SK-N-MC (cell line): ENCODE measurements around the gene ASTL.

ENCODE experiments used
- DNase-seq: peaks from one replicate; pipeline ENCODE4 v3.0.0-alpha.2; 2011; ENCODE audit warnings: low read depth, low spot score
- H3K27ac ChIP-seq: fragments of 200-600 bp; sonication (generic); 2 replicates; pipeline ENCODE4 v1.5.1; 2016; ENCODE audit warnings: mixed run types
- H3K36me3 ChIP-seq: fragments of 200-600 bp; sonication (generic); 2 replicates; pipeline ENCODE4 v1.6.1; 2017; ENCODE audit warnings: antibody characterized with exemption, low read length, mixed read lengths; ENCODE audit not compliant: insufficient read depth
- H3K4me3 ChIP-seq: fragments of 200-600 bp; sonication (generic); 2 replicates; pipeline ENCODE4 v1.5.1; 2016
- H3K9ac ChIP-seq: fragments of 200-600 bp; sonication (generic); 2 replicates; pipeline ENCODE4 v1.8.0; 2017; ENCODE audit warnings: mixed run types, mixed read lengths; ENCODE audit not compliant: insufficient read length
- H3K9me3 ChIP-seq: fragments of 200-600 bp; sonication (generic); 2 replicates; pipeline ENCODE4 v1.6.1; 2017; ENCODE audit warnings: low read depth, mild to moderate bottlenecking, antibody characterized with exemption, low read length, moderate library complexity, mixed read lengths
- EZH2 ChIP-seq: fragments of 200-600 bp; sonication (generic); IDR thresholded peaks from one replicate; pipeline ENCODE4 v1.6.1; 2017; ENCODE audit warnings: antibody characterized with exemption
- FOXP2 ChIP-seq: optimal IDR thresholded peaks from 2 replicates; pipeline ENCODE3; 2011; ENCODE audit warnings: mild to moderate bottlenecking, moderate library complexity; ENCODE audit not compliant: insufficient read depth; ENCODE audit errors: extremely low read length, control extremely low read depth
- POLR2AphosphoS5 ChIP-seq: IDR thresholded peaks from 2 replicates; pipeline ENCODE4 v1.6.1; 2012; ENCODE audit warnings: mild to moderate bottlenecking, low read depth, low read length, borderline replicate concordance

ASTL gene

DNA sequence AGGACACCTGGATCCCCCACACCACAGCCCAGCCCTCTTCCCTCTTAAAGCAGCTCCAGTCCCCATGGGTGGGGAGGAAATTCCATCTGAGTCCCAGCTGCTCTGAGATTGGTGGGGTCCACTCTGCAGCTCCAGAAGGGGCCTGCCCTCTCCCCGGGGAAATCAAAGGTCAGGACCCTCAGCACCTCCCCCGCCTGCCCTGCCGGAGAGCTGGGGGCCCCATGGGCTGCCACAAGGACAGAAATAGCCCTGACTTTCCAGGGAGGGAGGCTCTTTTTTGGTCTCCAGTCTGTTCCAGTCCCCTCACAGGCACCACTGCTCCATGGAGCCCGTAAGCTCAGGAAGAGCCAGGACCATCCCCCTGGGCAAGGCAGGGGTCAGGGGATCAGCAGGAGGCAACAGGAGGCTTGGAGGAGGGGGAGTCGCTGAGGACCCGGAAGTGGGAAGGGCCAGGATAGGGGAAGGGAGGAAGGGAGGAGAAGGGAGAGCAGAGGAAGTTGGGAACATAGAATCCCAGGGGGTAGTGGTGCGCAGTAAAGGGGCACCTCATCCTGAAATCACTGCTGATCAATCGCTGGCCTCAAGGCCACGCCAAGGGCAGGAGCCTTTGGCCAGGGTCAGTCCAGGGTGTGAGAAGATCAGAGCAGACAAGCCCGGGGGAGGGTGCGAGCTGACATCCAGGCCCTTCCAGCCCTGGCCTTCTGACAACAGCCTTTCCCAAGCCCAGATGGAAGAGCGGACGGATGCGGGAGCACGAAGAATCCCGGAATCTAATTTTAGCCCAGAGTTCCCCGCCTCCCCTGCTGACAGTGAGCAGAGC lies 29.6 kb downstream of the ASTL start:
- DNase-seq = no peak
- Histone ChIP-seq H3K36me3 (no peaks in the 10 kb centered on the region), H3K4me3 (no peak overlapping the region), H3K9me3 (no peaks in the 10 kb centered on the region), H3K27ac (no peak overlapping the region), H3K9ac (no peak overlapping the region)
- no peak for TF ChIP-seq POLR2AphosphoS5
- TF ChIP-seq EZH2 = no peak
- TF ChIP-seq FOXP2 = no peak

- H3K27ac ChIP-seq = no peak overlapping the region
- H3K9ac ChIP-seq = no peak overlapping the region
- no peak for DNase-seq
- H3K4me3 ChIP-seq = no peak overlapping the region
- TF ChIP-seq POLR2AphosphoS5 (no peak), EZH2 (no peak), FOXP2 (no peak)
- H3K9me3 ChIP-seq = no peaks in the 10 kb centered on the region
- H3K36me3 ChIP-seq = no peaks in the 10 kb centered on the region
These were observed 30.2 kb downstream of the ASTL start for GRCh38 chr2:96108151-96108540.

GRCh38 chr2:96107708-96108065 lies 30.6 kb downstream of the ASTL start:
- Histone ChIP-seq H3K27ac (no peak overlapping the region), H3K9ac (no peak overlapping the region), H3K36me3 (no peaks in the 10 kb centered on the region), H3K9me3 (no peaks in the 10 kb centered on the region), H3K4me3 (no peak overlapping the region)
- DNase-seq = no peak
- TF ChIP-seq FOXP2 (no peak), POLR2AphosphoS5 (no peak), EZH2 (no peak)

GRCh38 chr2:96106991-96107707 lies 31.2 kb downstream of the ASTL start:
- Histone ChIP-seq H3K36me3 (no peaks in the 10 kb centered on the region), H3K9me3 (no peaks in the 10 kb centered on the region), H3K4me3 (no peak overlapping the region), H3K9ac (no peak overlapping the region), H3K27ac (no peak overlapping the region)
- no peak for DNase-seq
- no peak for TF ChIP-seq POLR2AphosphoS5
- no peak for TF ChIP-seq FOXP2
- TF ChIP-seq EZH2 = no peak

DNA sequence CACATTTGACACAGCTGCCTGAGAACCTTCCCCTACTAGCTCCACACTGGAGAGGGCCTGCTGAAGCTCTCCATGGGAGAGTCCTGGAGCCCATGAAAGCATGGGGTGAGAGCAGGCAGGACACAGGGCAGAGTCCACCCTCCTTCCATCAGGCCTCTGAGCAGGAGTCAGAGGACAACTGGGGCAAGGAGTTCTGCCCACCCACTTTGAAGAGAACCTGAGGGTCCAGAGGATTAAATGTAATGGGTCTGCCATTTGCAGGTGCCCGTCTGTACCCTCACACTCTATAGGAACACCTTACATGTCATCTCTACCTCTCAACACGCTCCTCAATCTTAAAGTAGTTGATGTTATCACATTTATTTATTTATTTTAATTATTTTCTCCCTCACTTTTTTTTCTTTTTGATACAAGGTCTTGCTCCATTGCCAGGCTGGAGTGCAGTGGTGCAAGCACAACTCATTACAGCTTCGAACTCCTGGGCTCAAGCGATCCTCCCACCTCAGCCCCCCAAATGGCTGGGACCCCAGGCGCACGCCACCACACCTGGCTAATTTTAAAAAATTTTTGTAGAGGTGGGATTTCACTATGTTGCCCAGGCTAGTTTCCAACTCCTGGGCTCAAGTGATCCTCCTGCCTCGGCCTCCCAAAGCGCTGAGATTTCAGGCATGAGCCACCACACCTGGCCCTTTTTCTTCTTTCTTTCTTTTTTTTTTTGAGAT lies 32.1 kb downstream of the ASTL start:
- TF ChIP-seq POLR2AphosphoS5 = no peak
- TF ChIP-seq EZH2 = no peak
- TF ChIP-seq FOXP2 = no peak
- H3K9ac ChIP-seq = no peak overlapping the region

DNA sequence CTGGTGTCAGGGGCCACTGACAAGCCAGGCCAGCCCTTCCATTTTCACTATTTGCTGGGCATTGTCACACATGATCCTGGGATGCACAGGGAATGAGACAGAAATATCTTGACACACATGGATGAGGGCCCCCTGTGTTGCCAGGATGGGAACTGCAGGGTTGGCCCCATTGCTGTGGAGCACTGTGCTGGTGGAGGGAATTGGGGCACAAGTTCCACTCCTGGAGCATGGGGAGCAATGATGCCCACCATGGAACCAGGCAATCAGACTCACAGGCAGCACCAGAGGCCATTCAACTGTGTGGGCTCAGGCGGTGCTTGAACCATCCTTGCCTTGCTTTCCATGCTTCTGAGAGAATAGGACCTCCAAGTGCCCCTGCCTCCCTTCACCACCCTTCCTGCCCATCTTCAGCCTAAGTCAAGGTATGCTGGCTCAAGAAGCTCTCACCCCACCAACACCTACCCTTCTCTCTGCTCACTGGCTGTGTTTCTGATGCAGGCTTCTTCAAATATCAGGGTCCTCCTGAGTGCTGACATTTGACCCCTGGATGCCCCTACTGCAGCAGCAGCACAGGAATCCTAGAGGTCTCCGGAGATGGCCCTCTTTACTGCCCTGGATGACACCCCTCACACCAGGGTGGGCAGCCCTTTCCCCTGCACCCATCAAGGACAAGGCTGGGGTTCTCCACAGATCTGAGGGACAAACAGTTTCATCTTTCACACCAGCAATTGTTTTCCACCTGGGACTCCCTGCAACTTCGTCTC lies 33.0 kb downstream of the ASTL start:
- no peak overlapping the region for H3K27ac ChIP-seq
- H3K9ac ChIP-seq = no peak overlapping the region
- DNase-seq = no peak
- no peak overlapping the region for H3K4me3 ChIP-seq
- H3K9me3 ChIP-seq = no peaks in the 10 kb centered on the region
- TF ChIP-seq FOXP2 (no peak), EZH2 (no peak), POLR2AphosphoS5 (no peak)
- no peaks in the 10 kb centered on the region for H3K36me3 ChIP-seq

More for the DNA sequence above, 32.1 kb downstream of the ASTL start:
- H3K36me3 ChIP-seq = no peaks in the 10 kb centered on the region
- no peak overlapping the region for H3K4me3 ChIP-seq
- DNase-seq = no peak
- H3K9me3 ChIP-seq = no peaks in the 10 kb centered on the region
- H3K27ac ChIP-seq = no peak overlapping the region

DNA sequence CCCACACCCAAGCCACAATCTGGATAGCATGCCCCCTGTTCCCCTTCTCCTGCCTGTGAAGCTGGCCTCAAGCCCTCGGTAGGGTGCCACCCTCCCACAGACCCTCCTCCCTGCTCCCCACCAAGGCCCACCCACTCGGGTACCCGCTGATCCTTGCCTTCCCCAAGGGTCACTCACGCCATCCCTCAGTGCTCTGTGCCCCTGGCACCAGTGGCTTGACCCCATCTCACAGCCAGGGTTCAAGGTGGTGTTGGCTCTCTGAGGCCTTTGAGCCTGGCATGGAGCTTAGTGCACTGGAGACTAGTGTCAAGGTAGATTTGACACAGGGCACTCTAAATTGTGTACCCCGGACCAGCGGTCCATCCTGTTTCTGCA lies 33.8 kb downstream of the ASTL start:
- TF ChIP-seq POLR2AphosphoS5 (no peak), EZH2 (no peak), FOXP2 (no peak)
- H3K4me3 ChIP-seq = no peak overlapping the region
- no peak overlapping the region for H3K27ac ChIP-seq
- H3K9me3 ChIP-seq = no peaks in the 10 kb centered on the region
- no peak overlapping the region for H3K9ac ChIP-seq
- DNase-seq = no peak
- H3K36me3 ChIP-seq = no peaks in the 10 kb centered on the region
